Heart left ventricle (tissue), 16 donors: ENCODE results near the gene PTX4. TPM values are rescaled to one million over a fixed set of nuclear protein-coding genes. Genes with fewer than 3 reads are reported as not detected.
"Not testable (repeated sequence)": the region's sequence is repeated elsewhere in the genome, so short reads cannot be mapped to it uniquely, and the experiment has no call there.

Experiments
- ATAC-seq, 4 donors: fragments of 200-7000 bp; cut with Tn5 transposase; one replicate each; pipeline ENCODE4 v1.9.1; 2020 to 2022; ENCODE audit warnings: moderate library complexity in 4 of 4, mild to moderate bottlenecking in 3 of 4, moderate number of reproducible peaks in 1 of 4
- DNase-seq, 5 donors: peaks; one replicate each; pipeline ENCODE4 v3.0.0-alpha.2; 2020
- H3K27ac ChIP-seq, 12 donors: fragments of 200-600 bp; sonication (generic) in 4 of 12; one replicate each; pipeline versions ENCODE4 v1.5.0 to v1.8.0; 2016 to 2022; ENCODE audit warnings: mild to moderate bottlenecking in 2 of 12
- H3K27me3 ChIP-seq, 9 donors: fragments of 200-600 bp; sonication (generic) in 2 of 9; one replicate each; pipeline versions ENCODE4 v1.5.1 to v1.8.0; 2016 to 2022; ENCODE audit warnings: mild to moderate bottlenecking in 3 of 9
- H3K36me3 ChIP-seq, 9 donors: fragments of 200-600 bp; sonication (generic) in 2 of 9; one replicate each; pipeline versions ENCODE4 v1.5.0 to v1.8.0; 2018 to 2022; ENCODE audit warnings: mild to moderate bottlenecking in 2 of 9
- H3K4me1 ChIP-seq, 12 donors: fragments of 200-600 bp; sonication (generic) in 4 of 12; one replicate each; pipeline versions ENCODE4 v1.5.0 to v1.8.0; 2016 to 2022; ENCODE audit warnings: mild to moderate bottlenecking in 3 of 12
- H3K4me3 ChIP-seq, 12 donors: fragments of 200-600 bp; sonication (generic) in 4 of 12; one replicate each; pipeline versions ENCODE4 v1.5.0 to v1.8.0; 2017 to 2022; ENCODE audit warnings: mild to moderate bottlenecking in 9 of 12, moderate library complexity in 4 of 12
- H3K9me3 ChIP-seq, 12 donors: fragments of 200-600 bp; sonication (generic) in 4 of 12; one replicate each; pipeline versions ENCODE4 v1.5.0 to v1.8.0; 2016 to 2022; ENCODE audit warnings: mild to moderate bottlenecking in 1 of 12
- POLR2A ChIP-seq, 2 donors: fragments of 450-650 bp; IDR thresholded peaks; one replicate each; pipeline ENCODE4 v1.6.1; 2017; ENCODE audit warnings: antibody characterized with exemption in 2 of 2, mild to moderate bottlenecking in 2 of 2, moderate library complexity in 2 of 2
- WGBS, 4 donors: extraction: QIAGEN DNeasy Blood & Tissue Kit in 2 of 4; methylation state at CpG; one replicate each; pipeline versions ENCODE4 v1.1.5 to v1.1.7; 2013 to 2018; 5-methylcytosine and 5-hydroxymethylcytosine counted together
- intact Hi-C, 10 donors: fragments of 100-400 bp; cut with DNase I; formaldehyde crosslinking; loops; one replicate each; pipeline versions ENCODE4 v1.11.1 to v1.14.2; 2022
- polyA plus RNA-seq, 2 donors: library from polyadenylated mRNA; stranded (reverse); fragments of 200-250 nt; gene quantifications; one replicate each; pipeline ENCODE4 v1.2.3, GENCODE V29; 2013
- total RNA-seq, 9 donors: library from RNA; depleted of rRNA in 2 of 9; stranded (reverse); fragments of >200 nt in 2 of 9; fragmentation: NEBNext Ultra II Directional in 3 of 9; extraction: Animal tissue kit (Norgen Biotek cat#: 25700) in 3 of 9; gene quantifications; one replicate each; pipeline versions ENCODE4 v1.1.0 to v1.2.4, GENCODE V29; 2016 to 2023
- TF ChIP-seq, protein P1 (sequence below), 12 donors: fragments of 200-600 bp; sonication (generic) in 4 of 12; IDR thresholded peaks; one replicate each; pipeline versions ENCODE4 v1.5.0 to v1.8.0; 2018 to 2022; ENCODE audit warnings: antibody characterized with exemption in 12 of 12, mild to moderate bottlenecking in 5 of 12
- donor health status: ischemic (EF 13 %, LVEDD 7.1; RV severe dilation, severe dysfunction).
- donor health status: healthy with polysubstance abuse.
- donor health status: DM: no; HTN: yes; CAD: no.
- donor health status: DM: no; HTN: no; CAD: no.
- donor health status: ischemic (EF 25% LVEDD 6.9; RV normal size, moderate dysfunction).
- donor health status: ischemic (EF 25% LVEDD 5.7; RV mildly dilated, moderate dysfunction).
- donor health status: healthy.
- donor health status: DM: yes; HTN: yes; CAD: no.
- donor health status: ischemic (EF 35%, LVEDD 5.7; RV mildly dilated, moderate dysfunction).
- donor health status: nonischemic (EF 11% LVEDD 7.7; RV severe dilation, severe dysfunction).
- donor health status: DM: yes; HTN: yes; CAD: no.
- donor health status: PGD.
- donor health status: ischemic (EF 29% LVEDD 5.4; RV normal size, mild dysfunction).
- donor health status: nonischemic (EF 23%, LVEDD 6.1; RV moderate dilation, normal function).

Gene PTX4
- total and polyA plus RNA-seq, 11 donors = 0.04 to 0.23 (median 0.20) TPM; not detected in 8

- no peak overlapping the region for H3K27ac ChIP-seq
- peaks cover 0 to 33% (median 22%) of the 10 kb centered on the region in 9 donors for H3K36me3 ChIP-seq
- no peaks in the 10 kb centered on the region for H3K9me3 ChIP-seq
- TF ChIP-seq, protein P1, sequence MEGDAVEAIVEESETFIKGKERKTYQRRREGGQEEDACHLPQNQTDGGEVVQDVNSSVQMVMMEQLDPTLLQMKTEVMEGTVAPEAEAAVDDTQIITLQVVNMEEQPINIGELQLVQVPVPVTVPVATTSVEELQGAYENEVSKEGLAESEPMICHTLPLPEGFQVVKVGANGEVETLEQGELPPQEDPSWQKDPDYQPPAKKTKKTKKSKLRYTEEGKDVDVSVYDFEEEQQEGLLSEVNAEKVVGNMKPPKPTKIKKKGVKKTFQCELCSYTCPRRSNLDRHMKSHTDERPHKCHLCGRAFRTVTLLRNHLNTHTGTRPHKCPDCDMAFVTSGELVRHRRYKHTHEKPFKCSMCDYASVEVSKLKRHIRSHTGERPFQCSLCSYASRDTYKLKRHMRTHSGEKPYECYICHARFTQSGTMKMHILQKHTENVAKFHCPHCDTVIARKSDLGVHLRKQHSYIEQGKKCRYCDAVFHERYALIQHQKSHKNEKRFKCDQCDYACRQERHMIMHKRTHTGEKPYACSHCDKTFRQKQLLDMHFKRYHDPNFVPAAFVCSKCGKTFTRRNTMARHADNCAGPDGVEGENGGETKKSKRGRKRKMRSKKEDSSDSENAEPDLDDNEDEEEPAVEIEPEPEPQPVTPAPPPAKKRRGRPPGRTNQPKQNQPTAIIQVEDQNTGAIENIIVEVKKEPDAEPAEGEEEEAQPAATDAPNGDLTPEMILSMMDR (IDR thresholded peaks at IDR 0.05) = no peak
- H3K27me3 ChIP-seq = no peaks in the 10 kb centered on the region
- DNase-seq (no peak), ATAC-seq (no peak)
- 77 to 86% (median 84%) methylated on average over 20 to 38 of the region's 38 CpGs for WGBS, 4 donors
- H3K4me3 ChIP-seq = no peak overlapping the region
- intact Hi-C loops = no loop called here
- no peaks in the 10 kb centered on the region for H3K4me1 ChIP-seq
These were observed 45.3 kb downstream of the PTX4 start for GRCh38 chr16:1443403-1443973.

DNA sequence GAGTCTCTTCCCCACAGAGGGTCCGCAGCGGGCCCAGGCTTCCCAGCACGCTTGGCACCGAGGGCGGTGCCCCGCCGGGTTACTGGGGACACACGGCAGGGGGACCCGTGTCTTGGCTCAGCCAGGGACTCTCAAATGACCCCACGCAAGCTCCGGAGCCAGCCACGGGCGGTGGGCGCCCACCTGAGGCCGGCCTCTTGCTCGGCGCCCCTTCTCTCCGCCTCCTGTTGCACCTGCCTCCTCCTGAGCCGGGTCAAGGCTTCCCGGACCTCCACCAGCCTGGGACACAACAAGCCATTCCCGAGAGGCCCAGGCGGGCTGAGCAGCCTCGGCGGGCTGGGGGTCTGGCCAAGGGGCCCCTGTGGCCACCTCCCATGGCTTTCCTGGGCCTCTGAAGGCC, 46.0 kb downstream of the PTX4 start:
- ATAC-seq (no peak), DNase-seq (no peak)
- intact Hi-C loops = no loop called here
- Histone ChIP-seq H3K27ac (no peak overlapping the region), H3K36me3 (peaks cover 0 to 27% (median 16%) of the 10 kb centered on the region in 9 donors), H3K27me3 (no peaks in the 10 kb centered on the region), H3K9me3 (no peaks in the 10 kb centered on the region), H3K4me3 (no peak overlapping the region), H3K4me1 (no peaks in the 10 kb centered on the region)
- 84 to 89% (median 86%) methylated on average over 20 to 24 of the region's 24 CpGs for WGBS, 4 donors
- no peak for TF ChIP-seq POLR2A (IDR thresholded peaks at IDR 0.05)
- TF ChIP-seq, protein P1 (IDR thresholded peaks at IDR 0.05) = no peak

- no peaks in the 10 kb centered on the region for H3K27me3 ChIP-seq
- no peaks in the 10 kb centered on the region for H3K4me1 ChIP-seq
- no peak for DNase-seq
- peaks cover 0 to 14% (median 7%) of the 10 kb centered on the region in 9 donors for H3K36me3 ChIP-seq
- ATAC-seq = no peak
- TF ChIP-seq, protein P1 (IDR thresholded peaks at IDR 0.05) = no peak
- TF ChIP-seq POLR2A (IDR thresholded peaks at IDR 0.05) = no peak
- 73 to 83% (median 79%) methylated on average over 19 to 22 of the region's 22 CpGs for WGBS, 4 donors
- H3K4me3 ChIP-seq = no peak overlapping the region
- H3K9me3 ChIP-seq = no peaks in the 10 kb centered on the region
- intact Hi-C loops = no loop called here
- no peak overlapping the region for H3K27ac ChIP-seq
These were observed 47.3 kb downstream of the PTX4 start for GRCh38 chr16:1441391-1441829.

DNA sequence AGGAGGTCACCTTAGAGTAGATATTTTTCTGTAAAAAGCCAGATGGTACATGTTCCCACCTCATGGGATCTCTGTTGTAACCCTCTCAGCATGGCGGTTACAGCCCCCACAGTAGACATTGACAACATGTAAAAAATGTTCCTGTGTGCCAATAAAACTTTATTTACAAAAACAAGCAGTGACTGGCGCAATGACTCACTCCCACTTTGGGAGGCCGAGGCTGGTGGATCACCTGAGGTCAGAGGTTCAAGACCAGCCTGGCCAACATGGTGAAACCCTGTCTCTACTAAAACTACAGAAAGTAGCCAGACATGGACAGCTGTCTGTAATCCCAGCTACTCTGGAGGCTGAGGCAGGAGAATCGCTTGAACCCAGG, 49.1 kb downstream of the PTX4 start:
- H3K27me3 ChIP-seq, H3K9me3 ChIP-seq, DNase-seq, H3K4me1 ChIP-seq, intact Hi-C loops, H3K36me3 ChIP-seq, H3K4me3 ChIP-seq, H3K27ac ChIP-seq, ATAC-seq: not testable (repeated sequence)
- 89 to 97% (median 92%) methylated on average over 4 of the region's 4 CpGs for WGBS, 4 donors
